Epithelial cell of umbilical artery (primary cell): ENCODE results near the gene KCNH4. TPM values are rescaled to one million over a fixed set of nuclear protein-coding genes. Genes with fewer than 3 reads are reported as not detected.

Source experiments
- total RNA-seq: library from RNA; depleted of rRNA; stranded (reverse); fragments of >200 nt; gene quantifications from 2 replicates; pipeline ENCODE4 v1.2.3, GENCODE V29; 2014

Gene KCNH4
- not detected in 2 replicates for total RNA-seq

GRCh38 chr17:42180922-42181850 lies at the start of gene KCNH4:
Gene KCNH4 (minus strand): TSS chr17:42181142. CDS start chr17:42180945, 197 bp downstream.

GRCh38 chr17:42193969-42194899 lies 13.3 kb upstream of the KCNH4 start, which contains the start of gene GHDC:
Gene GHDC (minus strand): TSS chr17:42194494. CDS start chr17:42193581, 913 bp downstream.

GRCh38 chr17:42184713-42185620 lies 4.0 kb upstream of the KCNH4 start, which contains the start of gene HCRT:
Gene HCRT (minus strand): TSS chr17:42185452. CDS start chr17:42185365, 87 bp downstream.

GRCh38 chr17:42122371-42123303 lies 58.3 kb downstream of the KCNH4 start, which contains the start of gene HSPB9:
Gene HSPB9 (plus strand): TSS chr17:42122804. CDS start chr17:42122851, 47 bp downstream.

GRCh38 chr17:42120770-42121769 lies 59.9 kb downstream of the KCNH4 start, which contains the start of gene KAT2A:
Gene KAT2A (minus strand): TSS chr17:42121367. CDS start chr17:42121304, 63 bp downstream.

GRCh38 chr17:42112552-42113176 lies 68.3 kb downstream of the KCNH4 start, which contains the start of gene DHX58:
Gene DHX58 (minus strand): TSS chr17:42112714. CDS start chr17:42111892, 822 bp downstream.

Other genes starting within 250 kb of the KCNH4 start
- 36.1 and 65.5 TPM in 2 replicates for gene CNP, start 214.3 kb downstream of the KCNH4 start, total RNA-seq
- 78.9 and 90.9 TPM in 2 replicates for gene DNAJC7, start 163.7 kb downstream of the KCNH4 start, total RNA-seq
- gene NKIRAS2, start 161.1 kb downstream of the KCNH4 start, total RNA-seq = 36.4 and 41.0 TPM in 2 replicates
- 0.15 and 0.32 TPM in 2 replicates for gene C17orf113, start 130.5 kb downstream of the KCNH4 start, total RNA-seq
- gene ZNF385C, start 82.7 kb downstream of the KCNH4 start, total RNA-seq = not detected in 2 replicates
- 5.8 and 41.5 TPM in 2 replicates for gene DHX58, start 68.4 kb downstream of the KCNH4 start, total RNA-seq
- 4.9 and 11.4 TPM in 2 replicates for gene KAT2A, start 59.8 kb downstream of the KCNH4 start, total RNA-seq
- gene HSPB9, start 58.3 kb downstream of the KCNH4 start, total RNA-seq = 0.15 TPM in 1 of 2 replicates, not detected in the other
- 62.2 and 75.4 TPM in 2 replicates for gene RAB5C, start 26.2 kb downstream of the KCNH4 start, total RNA-seq
- not detected in 2 replicates for gene HCRT, start 4.3 kb upstream of the KCNH4 start, total RNA-seq
- 14.0 and 22.8 TPM in 2 replicates for gene GHDC, start 13.4 kb upstream of the KCNH4 start, total RNA-seq
- 32.2 and 40.1 TPM in 2 replicates for gene STAT5B, start 95.2 kb upstream of the KCNH4 start, total RNA-seq
- gene STAT5A, start 107.4 kb upstream of the KCNH4 start, total RNA-seq = 32.8 and 44.1 TPM in 2 replicates
- gene STAT3, start 207.3 kb upstream of the KCNH4 start, total RNA-seq = 58.8 and 83.6 TPM in 2 replicates
- 659 and 669 TPM in 2 replicates for gene CAVIN1, start 242.1 kb upstream of the KCNH4 start, total RNA-seq